Duodenal mucosa (tissue), 2 donors: ENCODE data around the gene JAG1.

Experiments
- H3K27ac ChIP-seq: one replicate; pipeline ENCODE4 v1.7.0; 2013; ENCODE audit warnings: low read depth, low read length
- H3K27me3 ChIP-seq, 2 donors: one replicate each; pipeline ENCODE4 v1.7.0; 2013; ENCODE audit warnings: low read length in 2 of 2, control low read depth in 1 of 2; ENCODE audit not compliant: insufficient read depth in 2 of 2, control insufficient read depth in 1 of 2
- H3K36me3 ChIP-seq, 2 donors: one replicate each; pipeline ENCODE4 v1.7.0; 2013; ENCODE audit warnings: low read length in 2 of 2, control low read depth in 1 of 2; ENCODE audit not compliant: insufficient read depth in 2 of 2, control insufficient read depth in 1 of 2
- H3K4me1 ChIP-seq, 2 donors: one replicate each; pipeline ENCODE4 v1.7.0; 2013; ENCODE audit warnings: low read length in 2 of 2, control low read depth in 1 of 2; ENCODE audit not compliant: insufficient read depth in 2 of 2, control insufficient read depth in 1 of 2
- H3K4me3 ChIP-seq, 2 donors: one replicate each; pipeline ENCODE4 v1.7.0; 2013; ENCODE audit warnings: low read length in 2 of 2, low read depth in 1 of 2
- H3K9ac ChIP-seq, 2 donors: one replicate each; pipeline ENCODE4 v1.7.0; 2013; ENCODE audit warnings: low read length in 2 of 2, low read depth in 1 of 2
- H3K9me3 ChIP-seq, 2 donors: one replicate each; pipeline ENCODE4 v1.7.0; 2013; ENCODE audit warnings: low read length in 2 of 2, control low read depth in 1 of 2; ENCODE audit not compliant: control insufficient read depth in 1 of 2

The JAG1 gene

GRCh38 chr20:10641467-10641866, 32.3 kb downstream of the JAG1 start:
- Histone ChIP-seq H3K9me3 (no peaks in the 10 kb centered on the region), H3K36me3 (peaks cover 65 to 92% of the 10 kb centered on the region in 2 donors), H3K9ac (no peak overlapping the region), H3K4me3 (no peak overlapping the region), H3K4me1 (peaks cover 0 to 12% of the 10 kb centered on the region in 2 donors), H3K27me3 (no peaks in the 10 kb centered on the region), H3K27ac (no peak overlapping the region)

GRCh38 chr20:10640897-10641296, 32.9 kb downstream of the JAG1 start:
- Histone ChIP-seq H3K9me3 (no peaks in the 10 kb centered on the region), H3K27me3 (no peaks in the 10 kb centered on the region), H3K4me3 (no peak overlapping the region), H3K27ac (no peak overlapping the region), H3K9ac (no peak overlapping the region), H3K4me1 (peaks cover 0 to 14% of the 10 kb centered on the region in 2 donors), H3K36me3 (peaks cover 63 to 87% of the 10 kb centered on the region in 2 donors)

GRCh38 chr20:10639737-10640556, 33.9 kb downstream of the JAG1 start:
- H3K36me3 ChIP-seq = peaks cover 53 to 77% of the 10 kb centered on the region in 2 donors
- H3K4me3 ChIP-seq = no peak overlapping the region
- no peaks in the 10 kb centered on the region for H3K27me3 ChIP-seq
- no peak overlapping the region for H3K9ac ChIP-seq
- peaks cover 0 to 20% of the 10 kb centered on the region in 2 donors for H3K4me1 ChIP-seq
- no peaks in the 10 kb centered on the region for H3K9me3 ChIP-seq
- peak overlapping the region; percentile 21 for H3K27ac ChIP-seq

GRCh38 chr20:10639077-10639736, 34.6 kb downstream of the JAG1 start:
- Histone ChIP-seq H3K27ac (no peak overlapping the region), H3K27me3 (no peaks in the 10 kb centered on the region), H3K9me3 (no peaks in the 10 kb centered on the region), H3K9ac (no peak overlapping the region), H3K4me1 (peaks cover 0 to 20% of the 10 kb centered on the region in 2 donors), H3K36me3 (peaks cover 46 to 70% of the 10 kb centered on the region in 2 donors), H3K4me3 (no peak overlapping the region)

- Histone ChIP-seq H3K36me3 (peaks cover 31 to 53% of the 10 kb centered on the region in 2 donors), H3K9ac (no peak overlapping the region), H3K27ac (no peak overlapping the region), H3K27me3 (no peaks in the 10 kb centered on the region), H3K4me3 (no peak overlapping the region), H3K4me1 (peaks cover 0 to 20% of the 10 kb centered on the region in 2 donors), H3K9me3 (no peaks in the 10 kb centered on the region)
Measured at GRCh38 chr20:10637563-10637962, 36.2 kb downstream of the JAG1 start.

GRCh38 chr20:10637031-10637559, 36.7 kb downstream of the JAG1 start:
- H3K27ac ChIP-seq = peak overlapping the region; percentile 1
- peaks cover 0 to 20% of the 10 kb centered on the region in 2 donors for H3K4me1 ChIP-seq

GRCh38 chr20:10636326-10636818, 37.4 kb downstream of the JAG1 start:
- H3K36me3 ChIP-seq = peaks cover 21 to 41% of the 10 kb centered on the region in 2 donors
- no peaks in the 10 kb centered on the region for H3K27me3 ChIP-seq
- H3K4me1 ChIP-seq = peaks cover 0 to 20% of the 10 kb centered on the region in 2 donors
- H3K9me3 ChIP-seq = no peaks in the 10 kb centered on the region
- no peak overlapping the region for H3K9ac ChIP-seq
- H3K4me3 ChIP-seq = no peak overlapping the region
- peak overlapping the region; percentile 3 for H3K27ac ChIP-seq

More at GRCh38 chr20:10637031-10637559, 36.7 kb downstream of the JAG1 start:
- Histone ChIP-seq H3K27me3 (no peaks in the 10 kb centered on the region), H3K9me3 (no peaks in the 10 kb centered on the region), H3K4me3 (no peak overlapping the region), H3K9ac (no peak overlapping the region), H3K36me3 (peaks cover 26 to 49% of the 10 kb centered on the region in 2 donors)

GRCh38 chr20:10635476-10636208, 38.2 kb downstream of the JAG1 start:
- Histone ChIP-seq H3K27me3 (no peaks in the 10 kb centered on the region), H3K9me3 (no peaks in the 10 kb centered on the region), H3K9ac (no peak overlapping the region), H3K4me3 (no peak overlapping the region), H3K27ac (no peak overlapping the region), H3K4me1 (peaks cover 0 to 20% of the 10 kb centered on the region in 2 donors), H3K36me3 (peaks cover 13 to 34% of the 10 kb centered on the region in 2 donors)

- Histone ChIP-seq H3K4me1 (peaks cover 0 to 20% of the 10 kb centered on the region in 2 donors), H3K27me3 (no peaks in the 10 kb centered on the region), H3K9ac (no peak overlapping the region), H3K36me3 (peaks cover 5 to 26% of the 10 kb centered on the region in 2 donors), H3K9me3 (no peaks in the 10 kb centered on the region), H3K27ac (no peak overlapping the region), H3K4me3 (no peak overlapping the region)
Measured at GRCh38 chr20:10634683-10635411, 39.0 kb downstream of the JAG1 start.
